ENCODE data around the gene HES2.
"Not testable (repeated sequence)": the region's sequence is repeated elsewhere in the genome, so short reads cannot be mapped to it uniquely, and the experiment has no call there.

Gene HES2

GRCh38 chr1:6419804-6420453 is at the start of gene HES2:
HES2 (minus strand) TSS chr1:6419919; CDS start chr1:6419820, 99 bp downstream.
- DNase-seq (ENCODE audit: low read depth in 3 of 3): no peak

DNA sequence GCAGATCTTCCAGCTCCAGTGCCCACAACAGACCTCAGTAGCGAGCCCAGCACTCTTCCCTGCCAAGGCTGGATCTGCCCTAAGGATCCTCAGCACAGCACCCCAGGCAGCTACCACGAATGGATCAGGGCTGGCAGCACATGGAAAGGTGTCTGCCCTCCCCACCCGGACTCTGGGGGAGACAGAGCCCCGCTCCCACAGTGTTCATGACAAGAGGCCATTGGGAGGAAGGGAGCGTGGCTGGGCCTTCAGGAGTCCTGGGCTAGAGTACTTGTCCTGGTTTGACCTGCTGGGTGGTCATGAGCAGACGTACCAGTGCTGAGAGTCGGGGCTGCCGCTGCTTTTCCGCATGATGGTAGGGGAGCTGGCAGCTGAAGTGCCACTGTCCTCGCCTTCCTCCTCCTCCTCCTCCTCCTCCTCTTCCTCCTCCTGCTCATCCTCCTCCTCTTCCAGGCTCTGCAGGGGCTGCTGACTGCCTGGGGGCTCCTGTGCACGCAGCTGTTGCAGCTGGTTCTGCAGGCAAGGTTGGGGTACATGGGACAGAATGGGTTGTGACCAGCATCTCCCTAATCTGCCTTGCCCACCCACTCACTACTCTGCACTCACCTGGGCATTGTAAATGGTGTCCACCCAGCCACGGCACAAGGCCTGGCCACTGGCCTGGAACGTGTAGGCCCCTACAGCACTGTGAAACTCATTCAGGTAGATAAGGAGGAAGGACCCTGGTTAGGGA is 49.2 kb upstream of the HES2 start:
- DNase-seq (ENCODE audit: low read depth in 3 of 3): no peak

DNA sequence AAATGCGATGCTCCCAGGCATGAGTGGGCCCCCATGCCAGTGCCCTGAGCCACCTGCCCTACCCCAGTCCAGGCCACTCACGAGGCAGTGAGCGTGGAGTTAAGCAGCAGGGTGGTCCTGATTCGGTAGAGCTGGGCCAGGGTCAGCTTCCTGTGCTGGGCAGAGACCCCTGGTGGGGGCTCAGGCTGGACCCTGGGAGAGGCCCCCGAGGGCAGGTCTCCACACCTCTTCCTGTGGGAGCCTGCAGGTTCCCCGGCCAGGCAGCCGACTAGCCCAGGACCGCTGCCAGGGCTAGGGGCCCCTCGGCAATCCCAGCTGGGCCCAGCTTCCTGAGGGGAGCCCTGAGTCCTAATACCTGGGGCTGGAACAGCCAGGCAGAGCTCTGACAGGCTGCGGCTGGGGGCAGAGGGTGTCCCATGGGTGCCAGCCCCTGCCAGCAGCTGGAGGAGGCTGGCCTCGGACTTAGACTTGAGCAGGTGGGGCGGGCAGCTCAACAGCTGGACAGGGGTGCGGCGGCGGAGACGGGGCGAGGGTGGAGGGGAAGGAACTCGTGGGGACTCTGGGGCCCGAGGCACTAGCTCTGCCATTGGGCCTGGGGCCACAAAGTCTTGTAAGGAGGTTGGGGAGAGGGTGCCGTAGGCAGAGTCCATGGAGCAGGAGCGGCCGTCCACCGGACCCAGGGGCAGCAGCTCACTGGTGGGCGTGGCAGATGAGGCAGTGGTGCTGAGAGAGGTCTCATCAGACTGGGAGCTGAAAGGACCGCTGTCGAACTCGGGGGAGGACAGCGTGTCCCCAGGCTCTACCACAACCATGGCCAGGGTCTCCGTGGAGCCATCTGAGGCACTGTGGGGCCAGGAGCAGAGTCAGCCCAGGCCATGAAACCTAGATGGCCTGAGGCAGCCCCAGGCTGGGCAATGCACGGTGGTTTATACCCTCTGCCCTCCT is 48.3 kb upstream of the HES2 start:
- no peak for DNase-seq (ENCODE audit: low read depth in 3 of 3)

GRCh38 chr1:6467224-6467623 is 47.5 kb upstream of the HES2 start:
- DNase-seq (ENCODE audit: low read depth in 3 of 3): no peak

DNA sequence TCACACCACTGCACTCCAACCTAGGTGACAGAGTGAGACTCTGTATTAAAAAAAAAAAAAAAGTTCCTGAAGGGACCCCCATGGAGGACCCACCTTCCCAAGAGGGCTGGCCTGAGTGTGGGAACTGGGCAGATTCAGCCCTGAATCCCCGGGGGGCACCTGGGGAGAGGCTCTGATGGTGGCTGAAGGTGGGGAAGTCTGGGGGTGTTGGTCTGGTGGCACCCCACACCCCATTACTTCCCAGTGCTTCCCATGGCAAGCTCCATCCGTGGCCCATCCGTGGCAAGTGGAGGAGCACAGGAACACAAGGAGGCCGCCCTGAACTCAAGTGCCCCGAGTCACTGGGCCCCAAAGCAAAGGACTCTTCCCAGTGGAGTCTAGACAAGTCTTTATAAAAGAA is 47.0 kb upstream of the HES2 start:
- DNase-seq (ENCODE audit: low read depth in 3 of 3): no peak

DNA sequence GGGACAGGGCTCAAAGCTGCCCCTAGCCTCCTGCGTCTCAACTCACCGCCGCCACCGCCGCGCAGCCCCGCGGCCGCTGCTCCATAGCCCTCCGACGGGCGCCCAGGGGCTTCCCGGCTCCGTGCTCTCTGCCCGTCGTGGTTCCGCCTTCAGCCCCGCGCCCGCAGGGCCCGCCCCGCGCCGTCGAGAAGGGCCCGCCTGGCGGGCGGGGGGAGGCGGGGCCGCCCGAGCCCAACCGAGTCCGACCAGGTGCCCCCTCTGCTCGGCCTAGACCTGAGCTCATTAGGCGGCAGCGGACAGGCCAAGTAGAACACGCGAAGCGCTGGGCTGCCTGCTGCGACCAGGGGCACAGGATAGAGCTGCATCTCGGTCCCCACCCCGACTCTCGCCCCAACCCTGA is 46.3 kb upstream of the HES2 start, which contains the start of gene TNFRSF25:
TSS of gene TNFRSF25 (minus strand) at position 151 of the 400 bp plus-strand sequence. CDS start at position 85, 66 bp downstream.
- peak; percentile 24 to 64 (median 48) for DNase-seq (ENCODE audit: low read depth in 3 of 3)

- DNase-seq (ENCODE audit: low read depth in 3 of 3): peak in 1 of 3 experiments; percentile 48
These were observed 45.8 kb upstream of the HES2 start for GRCh38 chr1:6465461-6466005.

- no peak for DNase-seq (ENCODE audit: low read depth in 3 of 3)
These were observed 45.2 kb upstream of the HES2 start for GRCh38 chr1:6464915-6465314.

DNA sequence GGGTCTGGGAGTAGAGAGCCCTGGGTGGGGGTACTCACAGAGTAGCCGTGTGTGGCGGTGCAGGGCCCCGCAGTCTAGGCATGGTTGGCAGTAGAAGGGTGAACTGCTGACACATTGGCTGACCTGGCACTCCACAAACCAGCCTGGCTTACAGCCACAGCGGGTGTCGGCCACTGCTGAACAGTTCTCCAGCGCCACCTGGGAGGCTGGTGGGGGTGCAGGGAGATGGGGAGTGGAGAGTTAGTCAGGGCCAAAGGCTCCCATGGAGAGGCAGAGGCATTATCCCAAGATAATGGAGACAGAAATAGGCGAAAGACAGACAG is 44.8 kb upstream of the HES2 start:
- peak in 1 of 3 experiments; percentile 59 for DNase-seq (ENCODE audit: low read depth in 3 of 3)

GRCh38 chr1:6463120-6463412 is 43.3 kb upstream of the HES2 start:
- no peak for DNase-seq (ENCODE audit: low read depth in 3 of 3)

GRCh38 chr1:6462412-6463119 is 42.8 kb upstream of the HES2 start:
- no peak for DNase-seq (ENCODE audit: low read depth in 3 of 3)

DNA sequence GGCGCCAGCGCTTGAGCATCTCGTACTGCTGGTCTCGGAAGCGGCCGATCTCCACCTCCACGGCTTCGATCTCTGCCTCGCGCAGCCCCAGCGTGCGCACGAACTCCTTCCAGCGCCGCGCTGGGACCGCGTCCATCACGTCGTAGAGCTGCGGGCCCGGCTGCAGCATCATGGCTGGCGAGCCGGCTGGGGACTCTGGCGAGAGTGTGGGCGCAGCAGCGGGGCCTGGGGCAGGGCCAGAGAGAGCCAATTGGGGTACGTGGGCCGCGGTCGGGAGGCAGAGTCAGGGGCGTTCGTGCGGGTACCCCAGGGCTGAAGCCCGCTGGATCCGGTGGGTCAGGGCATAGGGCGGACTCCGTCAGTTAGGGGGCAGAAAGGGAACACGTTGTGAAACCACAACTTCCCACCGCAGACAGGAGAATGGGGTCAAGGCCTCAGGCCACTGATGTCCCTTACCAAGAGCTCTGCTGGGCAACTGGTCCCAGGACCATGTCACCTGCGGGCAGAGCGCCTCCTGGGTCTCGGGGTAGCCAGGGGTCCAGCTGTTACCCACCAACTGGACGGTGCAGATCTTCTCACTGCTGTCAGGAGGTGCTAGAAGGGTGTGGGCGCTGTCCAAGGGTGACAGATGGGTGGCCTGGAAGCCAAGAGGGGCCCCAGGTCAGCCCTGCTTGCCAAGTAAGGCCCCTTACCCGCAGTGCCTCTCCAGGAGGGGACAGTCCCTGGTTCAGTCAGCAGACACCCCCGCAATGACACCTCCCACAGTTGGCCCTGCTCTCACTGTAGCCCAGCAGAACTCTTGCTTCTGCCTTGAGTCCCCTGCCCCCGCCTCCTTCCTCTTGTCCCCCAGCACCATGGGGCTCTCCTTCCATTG is 42.1 kb upstream of the HES2 start:
- no peak for DNase-seq (ENCODE audit: low read depth in 3 of 3)

DNA sequence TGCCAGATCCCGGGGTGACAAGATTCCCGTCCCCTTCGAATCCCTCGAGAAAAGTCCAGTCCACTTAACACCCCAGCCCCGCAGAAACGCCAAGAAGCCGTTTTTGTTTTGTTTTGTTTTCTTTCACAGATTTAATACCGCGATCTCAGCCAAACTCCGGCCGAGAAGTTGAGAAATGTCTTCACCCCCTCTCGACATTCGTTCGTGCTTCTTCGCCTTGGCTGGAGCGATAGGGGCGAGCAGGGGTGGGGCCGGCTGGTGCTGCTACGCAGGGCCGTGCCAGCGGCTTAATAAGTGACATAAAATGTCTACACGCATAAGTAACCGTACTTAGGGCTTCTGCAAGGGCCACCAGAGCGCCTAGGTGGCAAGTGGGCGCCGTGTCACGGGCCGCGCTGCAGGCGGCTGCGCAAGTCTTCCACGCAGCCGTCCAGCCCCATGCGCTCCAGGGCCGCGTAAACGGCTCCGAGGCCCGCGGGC is 41.4 kb upstream of the HES2 start:
- no peak for DNase-seq (ENCODE audit: low read depth in 3 of 3)

DNA sequence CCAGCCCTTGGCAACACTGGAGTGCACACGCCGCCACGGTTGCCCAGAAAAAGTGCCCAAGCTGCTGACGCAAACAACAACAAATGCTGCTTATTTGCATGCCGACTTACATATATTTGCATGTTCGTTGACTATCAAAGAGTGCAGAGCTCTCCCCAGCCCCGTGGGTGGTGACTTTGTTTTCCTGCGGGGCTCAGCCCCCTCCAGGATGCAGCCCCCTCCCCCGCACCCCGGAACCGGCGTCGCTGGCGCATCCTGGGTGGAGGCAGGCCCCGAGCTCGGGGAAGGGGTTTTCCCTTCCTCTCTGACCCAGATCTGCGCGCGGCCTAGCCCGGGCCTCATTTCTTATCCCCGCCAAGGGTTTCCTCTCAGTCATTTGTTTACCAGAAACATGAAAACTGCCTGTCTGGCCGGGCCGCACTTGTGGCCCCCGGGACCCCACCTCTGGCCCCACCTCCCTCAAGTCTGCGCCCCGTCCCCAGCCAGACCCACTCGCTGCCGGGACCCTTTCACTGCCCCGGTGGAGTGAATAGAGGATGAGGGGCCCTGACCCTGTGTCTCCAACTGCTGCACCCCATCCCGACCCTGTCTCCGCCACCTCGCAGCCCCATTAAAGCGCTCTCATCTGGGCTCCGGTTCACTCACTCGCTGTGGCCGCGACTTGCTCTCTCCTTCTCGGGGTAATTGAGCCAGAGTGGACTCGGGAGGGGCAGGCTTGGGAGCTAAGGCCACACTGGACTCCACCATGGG is 40.8 kb upstream of the HES2 start:
- DNase-seq (ENCODE audit: low read depth in 3 of 3): peak; percentile 70 to 84 (median 70)

DNA sequence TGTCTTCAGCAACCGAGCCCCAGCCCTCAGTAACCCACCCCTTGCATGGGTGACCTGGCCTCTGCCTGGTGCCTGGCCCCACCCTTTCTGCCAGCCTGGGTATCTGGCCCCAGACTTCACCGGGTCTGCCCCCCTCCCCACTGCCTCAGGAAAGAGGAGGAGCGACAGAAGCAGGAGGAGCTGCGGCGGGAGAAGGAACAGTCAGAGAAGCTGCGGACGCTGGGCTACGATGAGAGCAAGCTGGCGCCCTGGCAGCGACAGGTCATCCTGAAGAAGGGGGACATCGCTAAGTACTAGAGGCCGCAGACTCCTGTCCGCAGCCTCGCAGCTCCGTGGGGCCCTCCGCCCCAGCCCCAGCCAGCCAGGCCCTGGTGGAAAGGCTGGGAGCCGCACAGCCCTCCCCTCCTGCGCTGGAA is 40.1 kb upstream of the HES2 start:
- DNase-seq (ENCODE audit: low read depth in 3 of 3): no peak

DNA sequence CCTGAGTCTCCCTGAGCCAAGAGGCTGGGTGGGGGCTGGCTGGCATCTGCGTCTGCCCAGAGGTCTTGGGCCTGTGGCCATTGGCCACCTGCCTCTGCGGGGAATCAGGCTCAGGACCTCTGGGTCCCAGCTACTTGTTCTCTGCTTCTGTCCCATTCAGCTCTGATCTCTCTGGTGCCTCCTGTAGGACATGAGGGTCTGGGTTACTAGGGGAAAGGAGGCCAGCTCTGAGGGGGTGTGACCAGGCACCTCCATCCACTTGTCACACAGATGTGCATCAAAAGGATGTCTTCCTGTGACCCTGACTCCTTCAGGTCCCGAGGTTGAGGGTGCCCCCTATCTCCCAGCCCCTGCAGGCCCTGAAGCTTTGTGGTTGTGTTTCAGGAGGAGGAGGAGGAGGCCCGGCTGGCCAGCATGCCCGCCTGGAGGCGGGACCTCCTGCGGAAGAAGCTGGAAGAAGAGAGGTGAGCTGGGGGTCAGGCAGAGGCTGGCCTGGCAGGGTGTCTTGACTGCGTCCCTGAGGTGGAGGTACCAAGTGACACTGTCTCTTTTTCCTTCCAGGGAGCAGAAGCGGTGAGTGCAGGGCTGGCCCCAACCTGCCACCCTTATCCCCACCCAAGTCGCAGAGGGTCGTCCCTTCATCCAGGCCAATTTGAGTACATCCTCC is 37.2 kb upstream of the HES2 start:
- no peak for DNase-seq (ENCODE audit: low read depth in 3 of 3)

- DNase-seq (ENCODE audit: low read depth in 3 of 3): not testable (repeated sequence)
These were observed 36.2 kb upstream of the HES2 start for GRCh38 chr1:6455752-6456520.
